GM23338 (cell line): ENCODE measurements around the gene ATXN2. TPM values are rescaled to one million over a fixed set of nuclear protein-coding genes. Genes with fewer than 3 reads are reported as not detected.

Source experiments
- ATAC-seq: fragments of 200-7000 bp; cut with Tn5 transposase; 3 replicates; pipeline ENCODE4 v1.9.1; 2020
- DNase-seq: peaks from one replicate; pipeline ENCODE4 v3.0.0-alpha.2; 2015; ENCODE audit warnings: low spot score
- H2AFZ ChIP-seq: fragments of 200-600 bp; sonication (generic); 2 replicates; pipeline ENCODE4 v1.8.0; 2016; ENCODE audit warnings: antibody characterized with exemption, mild to moderate bottlenecking, moderate library complexity
- H3F3A ChIP-seq: fragments of 200-600 bp; sonication (generic); replicated peaks from 2 replicates; pipeline ENCODE4 v1.8.0; 2017; ENCODE audit warnings: antibody characterized with exemption, mixed run types, low read depth
- H3K27ac ChIP-seq: fragments of 200-600 bp; sonication (generic); 2 replicates; pipeline ENCODE4 v1.6.1; 2016; ENCODE audit warnings: low read depth
- H3K27me3 ChIP-seq: fragments of 200-600 bp; sonication (generic); 2 replicates; pipeline ENCODE4 v1.8.0; 2016; ENCODE audit warnings: mild to moderate bottlenecking, mixed run types, moderate library complexity; ENCODE audit not compliant: insufficient read depth
- H3K36me3 ChIP-seq: fragments of 200-600 bp; sonication (generic); 2 replicates; pipeline ENCODE4 v1.8.0; 2016; ENCODE audit warnings: mild to moderate bottlenecking; ENCODE audit not compliant: insufficient read depth
- H3K4me1 ChIP-seq: fragments of 200-600 bp; sonication (generic); 2 replicates; pipeline ENCODE4 v1.8.0; 2016; ENCODE audit warnings: mild to moderate bottlenecking, moderate library complexity; ENCODE audit not compliant: insufficient read depth
- H3K4me2 ChIP-seq: fragments of 200-600 bp; sonication (generic); 2 replicates; pipeline ENCODE4 v1.7.1; 2017; ENCODE audit warnings: mixed run types
- H3K4me3 ChIP-seq: fragments of 200-600 bp; sonication (generic); 2 replicates; pipeline ENCODE4 v1.6.1; 2016; ENCODE audit warnings: mixed run types
- H3K79me2 ChIP-seq: fragments of 200-600 bp; sonication (generic); replicated peaks from 2 replicates; pipeline ENCODE4 v1.8.0; 2017; ENCODE audit warnings: mild to moderate bottlenecking; ENCODE audit not compliant: insufficient read depth
- H3K9me2 ChIP-seq: fragments of 200-600 bp; sonication (generic); 2 replicates; pipeline ENCODE4 v1.8.0; 2017; ENCODE audit not compliant: insufficient read depth
- H4K20me1 ChIP-seq: fragments of 200-600 bp; sonication (generic); replicated peaks from 2 replicates; pipeline ENCODE4 v1.8.0; 2017; ENCODE audit warnings: mild to moderate bottlenecking; ENCODE audit not compliant: insufficient read depth
- H3K27ac Mint-ChIP-seq: 2 replicates; pipeline ENCODE4 v1.8.0; 2020; ENCODE audit warnings: inconsistent platforms, mild to moderate bottlenecking, moderate library complexity, mixed read lengths
- H3K27me3 Mint-ChIP-seq: 3 replicates; pipeline ENCODE4 v1.8.0; 2022; ENCODE audit warnings: low read depth, mild to moderate bottlenecking, moderate library complexity, mixed read lengths, inconsistent platforms; ENCODE audit not compliant: insufficient read depth, poor library complexity
- H3K36me3 Mint-ChIP-seq: 3 replicates; pipeline ENCODE4 v1.8.0; 2021; ENCODE audit warnings: low read depth, mild to moderate bottlenecking, inconsistent platforms, moderate library complexity, mixed read lengths
- H3K4me1 Mint-ChIP-seq: 3 replicates; pipeline ENCODE4 v1.8.0; 2020; ENCODE audit warnings: mild to moderate bottlenecking, inconsistent platforms, mixed read lengths
- H3K4me3 Mint-ChIP-seq: 3 replicates; pipeline ENCODE4 v1.8.0; 2021; ENCODE audit warnings: moderate library complexity, mild to moderate bottlenecking, inconsistent platforms, mixed read lengths
- H3K9me3 Mint-ChIP-seq: 3 replicates; pipeline ENCODE4 v1.8.0; 2020; ENCODE audit warnings: moderate library complexity, mild to moderate bottlenecking, inconsistent platforms, mixed read lengths
- CTCF ChIP-seq, 2 experiments: fragments of 200-600 bp in 1 of 2; sonication (generic) in 1 of 2; conservative IDR thresholded peaks; 2 replicates each; pipeline versions ENCODE4 v1.5.1 to v1.6.1; 2016 to 2017; ENCODE audit warnings: antibody characterized with exemption in 2 of 2, low read depth in 2 of 2, mild to moderate bottlenecking in 2 of 2, moderate library complexity in 1 of 2
- ETS1 ChIP-seq: IDR thresholded peaks from 2 replicates; pipeline ENCODE4 v1.6.1; 2016; ENCODE audit warnings: antibody characterized with exemption
- EZH2 ChIP-seq: fragments of 200-600 bp; sonication (generic); IDR thresholded peaks from one replicate; pipeline ENCODE4 v1.8.0; 2017; ENCODE audit warnings: antibody characterized with exemption, mild to moderate bottlenecking, low read depth; ENCODE audit not compliant: unreplicated experiment
- EZH2phosphoT487 ChIP-seq: fragments of 200-600 bp; sonication (generic); IDR thresholded peaks from one replicate; pipeline ENCODE4 v1.8.1; 2018; ENCODE audit warnings: antibody characterized with exemption; ENCODE audit not compliant: unreplicated experiment
- JUNB ChIP-seq: IDR thresholded peaks from one replicate; pipeline ENCODE4 v1.6.1; 2016; ENCODE audit warnings: antibody characterized with exemption; ENCODE audit not compliant: unreplicated experiment
- NANOG ChIP-seq: IDR thresholded peaks from 2 replicates; pipeline ENCODE4 v1.6.1; 2016; ENCODE audit warnings: antibody characterized with exemption, borderline replicate concordance
- POLR2AphosphoS5 ChIP-seq: IDR thresholded peaks from 2 replicates; pipeline ENCODE4 v1.6.1; 2016; ENCODE audit warnings: antibody characterized with exemption, low read depth
- STAT1 ChIP-seq: IDR thresholded peaks from one replicate; pipeline ENCODE4 v1.6.1; 2016; ENCODE audit warnings: antibody characterized with exemption; ENCODE audit not compliant: unreplicated experiment
- ZNF331 ChIP-seq: fragments of 250-450 bp; sonication (Bioruptor Pico); IDR thresholded peaks from 2 replicates; pipeline ENCODE4 v1.5.0; 2020; ENCODE audit warnings: low read depth, mild to moderate bottlenecking, moderate library complexity
- ZNF462 ChIP-seq: fragments of 250-450 bp; sonication (Bioruptor Pico); IDR thresholded peaks from 2 replicates; pipeline ENCODE4 v1.5.0; 2020; ENCODE audit warnings: mild to moderate bottlenecking, moderate library complexity
- polyA plus RNA-seq: library from polyadenylated mRNA; unstranded; fragments of >200 nt; fragmentation: Nextera tagmentation; extraction: Ambion mirVana; gene quantifications from 2 replicates; pipeline ENCODE4 v1.2.1, GENCODE V29; 2016
- total RNA-seq: library from RNA; depleted of rRNA; stranded (reverse); fragments of >200 nt; shearing (Covaris generic); gene quantifications from 2 replicates; pipeline ENCODE4 v1.2.3, GENCODE V29; 2014

ATXN2 gene
- total and polyA plus RNA-seq, 2 experiments from 2014 or later = 44.8 to 59.5 TPM

GRCh38 chr12:111445726-111446581, 153.2 kb downstream of the ATXN2 start:
- peaks cover 25% of the 10 kb centered on the region for H3K79me2 ChIP-seq
- TF ChIP-seq STAT1 (no peak), POLR2AphosphoS5 (no peak; the same call in 1 of the 2 replicates)
- peak overlapping the region; percentile 31; the same call in 1 of the 2 replicates for H3K4me2 ChIP-seq

GRCh38 chr12:111444925-111445725, 154.0 kb downstream of the ATXN2 start:
- H3K4me3 Mint-ChIP-seq = no peak overlapping the region; the same call in 2 of the 3 replicates
- H4K20me1 ChIP-seq = peaks cover 25% of the 10 kb centered on the region
- H2AFZ ChIP-seq = no peak overlapping the region
- H3K27ac ChIP-seq = peak overlapping the region; percentile 84
- 0 out of 2 replicates have a peak overlapping the region, but pooled peaks have one; percentile 10 for H3K4me2 ChIP-seq
- peaks cover 35% of the 10 kb centered on the region for H3K27me3 Mint-ChIP-seq
- H3K9me2 ChIP-seq = no peaks in the 10 kb centered on the region
- peak; percentile 51 for DNase-seq
- H3K79me2 ChIP-seq = peaks cover 33% of the 10 kb centered on the region
- peaks cover 32% of the 10 kb centered on the region for H3F3A ChIP-seq
- H3K36me3 ChIP-seq = peaks cover 15% of the 10 kb centered on the region; the same call in 1 of the 2 replicates
- H3K27ac Mint-ChIP-seq = peak overlapping the region; percentile 90
- H3K27me3 ChIP-seq = no peaks in the 10 kb centered on the region
- peak; percentile 43 for ATAC-seq
- H3K9me3 Mint-ChIP-seq = no peaks in the 10 kb centered on the region; the same call in 2 of the 3 replicates
- H3K36me3 Mint-ChIP-seq = peaks cover 51% of the 10 kb centered on the region
- peaks cover 7% of the 10 kb centered on the region for H3K4me1 ChIP-seq
- peaks cover 33% of the 10 kb centered on the region for H3K4me1 Mint-ChIP-seq
- H3K4me3 ChIP-seq = no peak overlapping the region
- TF ChIP-seq EZH2phosphoT487 (no peak), JUNB (no peak), EZH2 (no peak), NANOG (no peak), ZNF331 (no peak), ZNF462 (CRISPR knock-in tag) (no peak), ETS1 (no peak), CTCF (conservative IDR thresholded peaks at IDR 0.05; ENCODE audit: low read depth in 2 of 2) (no peak)

More at GRCh38 chr12:111445726-111446581, 153.2 kb downstream of the ATXN2 start:
- Mint-ChIP-seq H3K4me3 (peak overlapping the region; percentile 6; the same call in 1 of the 3 replicates), H3K36me3 (peaks cover 52% of the 10 kb centered on the region), H3K27me3 (peaks cover 31% of the 10 kb centered on the region), H3K9me3 (no peaks in the 10 kb centered on the region; the same call in 2 of the 3 replicates), H3K4me1 (peaks cover 29% of the 10 kb centered on the region), H3K27ac (peak overlapping the region; percentile 90)
- Histone ChIP-seq H3K27ac (peak overlapping the region; percentile 79; the same call in 1 of the 2 replicates), H3F3A (peaks cover 36% of the 10 kb centered on the region), H4K20me1 (peaks cover 25% of the 10 kb centered on the region), H3K4me3 (no peak overlapping the region), H2AFZ (no peak overlapping the region), H3K27me3 (no peaks in the 10 kb centered on the region), H3K4me1 (peaks cover 7% of the 10 kb centered on the region), H3K9me2 (no peaks in the 10 kb centered on the region), H3K36me3 (peaks cover 18% of the 10 kb centered on the region)
- DNase-seq (peak; percentile 63), ATAC-seq (peak; percentile 48)
